Amniotic stem cell (primary cell): Measurements from ENCODE around the gene TMPRSS7.
"Not testable (repeated sequence)": the region's sequence is repeated elsewhere in the genome, so short reads cannot be mapped to it uniquely, and the experiment has no call there.

Source experiments
- DNase-seq: peaks from one replicate; lab custom pipeline; 2025; lab: John Stamatoyannopoulos, UW

Gene TMPRSS7

GRCh38 chr3:112012205-112012992, 22.1 kb upstream of the TMPRSS7 start:
- DNase-seq = no peak

- peak; percentile 71 for DNase-seq
Measured at GRCh38 chr3:112013058-112013783, 21.3 kb upstream of the TMPRSS7 start.

- DNase-seq = no peak
Measured at GRCh38 chr3:112013784-112014143, 20.8 kb upstream of the TMPRSS7 start.

GRCh38 chr3:112017091-112017490, 17.4 kb upstream of the TMPRSS7 start:
- no peak for DNase-seq

GRCh38 chr3:112018712-112019111, 15.8 kb upstream of the TMPRSS7 start:
- no peak for DNase-seq

GRCh38 chr3:112019716-112020115, 14.8 kb upstream of the TMPRSS7 start:
- no peak for DNase-seq

- DNase-seq = no peak
Measured at GRCh38 chr3:112020674-112021085, 13.9 kb upstream of the TMPRSS7 start.

- no peak for DNase-seq
Measured at GRCh38 chr3:112027142-112027541, 7.4 kb upstream of the TMPRSS7 start.

GRCh38 chr3:112027826-112028225, 6.7 kb upstream of the TMPRSS7 start:
- DNase-seq = no peak

- no peak for DNase-seq
Measured at GRCh38 chr3:112030901-112031300, 3.6 kb upstream of the TMPRSS7 start.

- DNase-seq = no peak
Measured at GRCh38 chr3:112032098-112032731, 2.3 kb upstream of the TMPRSS7 start.

- DNase-seq = no peak
Measured at GRCh38 chr3:112035241-112035640, 705 bp downstream of the TMPRSS7 start.

- not testable (repeated sequence) for DNase-seq
Measured at GRCh38 chr3:112037194-112037593, 2.7 kb downstream of the TMPRSS7 start.

GRCh38 chr3:112038863-112039262, 4.3 kb downstream of the TMPRSS7 start:
- DNase-seq = no peak

- DNase-seq = no peak
Measured at GRCh38 chr3:112041321-112041720, 6.8 kb downstream of the TMPRSS7 start.

- no peak for DNase-seq
Measured at GRCh38 chr3:112042842-112043280, 8.3 kb downstream of the TMPRSS7 start.

GRCh38 chr3:112043621-112044201, 9.2 kb downstream of the TMPRSS7 start:
- DNase-seq = peak; percentile 68

- no peak for DNase-seq
Measured at GRCh38 chr3:112046599-112046998, 12.1 kb downstream of the TMPRSS7 start.

- DNase-seq = no peak
Measured at GRCh38 chr3:112047264-112047663, 12.7 kb downstream of the TMPRSS7 start.

- no peak for DNase-seq
Measured at GRCh38 chr3:112048911-112049310, 14.4 kb downstream of the TMPRSS7 start.

- no peak for DNase-seq
Measured at GRCh38 chr3:112053229-112053628, 18.7 kb downstream of the TMPRSS7 start.

- peak; percentile 25 for DNase-seq
Measured at GRCh38 chr3:112056451-112056929, 22.0 kb downstream of the TMPRSS7 start.
